GM12878 (cell line): ENCODE results near the gene DUXB. TPM values are rescaled to one million over a fixed set of nuclear protein-coding genes. Genes with fewer than 3 reads are reported as not detected.

Experiments
- ATAC-seq: fragments of 200-7000 bp; cut with Tn5 transposase; 3 replicates; pipeline ENCODE4 v1.9.1; 2020; ENCODE audit warnings: mild to moderate bottlenecking, moderate library complexity
- BruUV-seq: library from RNA; stranded (reverse); fragments of 400-500 nt; replicated peaks from 2 replicates; lab custom pipeline; 2021; lab: Mats Ljungman, UMichigan
- CTCF ChIA-PET: fragments of 300-600 bp; sonication (Branson Sonifier 250); formaldehyde crosslinking; extraction: SDS; loops from one replicate; lab custom pipeline; 2021; ENCODE audit warnings: inconsistent platforms; lab: Yijun Ruan, JAX
- POLR2A ChIA-PET: fragments of 350-600 bp; formaldehyde crosslinking; extraction: SDS; loops from one replicate; lab custom pipeline; 2021; ENCODE audit warnings: inconsistent platforms; lab: Charles Lee
- RAD21 ChIA-PET: fragments of 300-600 bp; sonication (Branson Sonifier 250); formaldehyde crosslinking; loops from one replicate; lab custom pipeline; 2023; ENCODE audit warnings: antibody characterized with exemption; ENCODE audit not compliant: unreplicated experiment; lab: Charles Lee
- SMC1A ChIA-PET: fragments of 300-600 bp; sonication (Branson Sonifier 250); formaldehyde crosslinking; loops from one replicate; lab custom pipeline; 2023; ENCODE audit not compliant: unreplicated experiment, uncharacterized antibody; lab: Charles Lee
- DNase-seq: peaks from one replicate; pipeline ENCODE4 v3.0.0-alpha.2; 2011; ENCODE audit warnings: low read depth, low spot score
- FAIRE-seq: peaks from 3 replicates; lab custom pipeline; 2011; peaks lifted over from hg19 to GRCh38; lab: Jason Lieb, UNC
- H2AFZ ChIP-seq: 2 replicates; pipeline ENCODE4 v1.6.0; 2011; ENCODE audit warnings: low read depth, low read length, control low read depth; ENCODE audit not compliant: control insufficient read depth
- H3K27ac ChIP-seq: 2 replicates; pipeline ENCODE4 v1.5.1; 2011; ENCODE audit warnings: control low read depth; ENCODE audit not compliant: control insufficient read depth, insufficient read depth
- H3K27me3 ChIP-seq, 2 experiments: replicated peaks in 1 of 2; 2 replicates each; pipeline versions ENCODE4 v1.6.0 to v1.6.1; 2011; ENCODE audit warnings: low read length in 1 of 2; ENCODE audit not compliant: control insufficient read depth in 2 of 2, insufficient read depth in 2 of 2
- H3K36me3 ChIP-seq, 2 experiments: 2 replicates each; pipeline ENCODE4 v1.5.1; 2011; ENCODE audit warnings: low read length in 1 of 2; ENCODE audit not compliant: control insufficient read depth in 2 of 2, insufficient read depth in 2 of 2
- H3K4me1 ChIP-seq: 2 replicates; pipeline ENCODE4 v1.6.1; 2011; ENCODE audit warnings: mild to moderate bottlenecking, low read length, moderate library complexity, mixed read lengths; ENCODE audit not compliant: control insufficient read depth, insufficient read depth
- H3K4me2 ChIP-seq: 2 replicates; pipeline ENCODE4 v1.6.0; 2011; ENCODE audit warnings: control low read depth; ENCODE audit not compliant: control insufficient read depth, insufficient read depth
- H3K4me3 ChIP-seq: fragments of 200-600 bp; sonication (generic); 2 replicates; pipeline ENCODE4 v1.5.1; 2016
- H3K79me2 ChIP-seq: 2 replicates; pipeline ENCODE4 v1.6.0; 2011; ENCODE audit warnings: low read length; ENCODE audit not compliant: control insufficient read depth, insufficient read depth
- H3K9ac ChIP-seq: 2 replicates; pipeline ENCODE4 v1.8.0; 2011; ENCODE audit warnings: low read length, control low read depth, mixed read lengths; ENCODE audit not compliant: control insufficient read depth, insufficient read depth
- H3K9me3 ChIP-seq: replicated peaks from 3 replicates; pipeline ENCODE4 v1.5.1; 2011; ENCODE audit warnings: mild to moderate bottlenecking, low read length; ENCODE audit not compliant: control insufficient read depth, insufficient read depth
- H4K20me1 ChIP-seq: 2 replicates; pipeline ENCODE4 v1.6.0; 2011; ENCODE audit not compliant: control insufficient read depth, insufficient read depth
- CBX3 ChIP-seq: fragments of 200-600 bp; sonication (generic); IDR thresholded peaks from 2 replicates; pipeline ENCODE4 v1.6.1; 2016; ENCODE audit warnings: low read depth, borderline replicate concordance
- CHD1 ChIP-seq: IDR thresholded peaks from 2 replicates; pipeline ENCODE4 v1.6.1; 2012; ENCODE audit warnings: low read depth, low read length, improper control_type of control experiment
- CREM ChIP-seq: IDR thresholded peaks from 2 replicates; pipeline ENCODE4 v1.6.1; 2014; ENCODE audit warnings: antibody characterized with exemption, low read depth
- DPF2 ChIP-seq: fragments of 450-650 bp; IDR thresholded peaks from 2 replicates; pipeline ENCODE4 v1.6.1; 2017; ENCODE audit warnings: mild to moderate bottlenecking
- FOS ChIP-seq: IDR thresholded peaks from 3 replicates; pipeline ENCODE4 v1.6.1; 2011; ENCODE audit warnings: borderline replicate concordance; ENCODE audit not compliant: insufficient read length; ENCODE audit errors: extremely low read depth
- IRF4 ChIP-seq: IDR thresholded peaks from 2 replicates; pipeline ENCODE4 v1.6.1; 2011; ENCODE audit warnings: low read depth, low read length
- MYB ChIP-seq: fragments of 150-350 bp; IDR thresholded peaks from 2 replicates; pipeline ENCODE4 v1.6.1; 2014; ENCODE audit warnings: mild to moderate bottlenecking, low read depth, low read length, borderline replicate concordance
- MYC ChIP-seq: IDR thresholded peaks from 2 replicates; pipeline ENCODE4 v1.6.1; 2011; ENCODE audit warnings: mild to moderate bottlenecking, low read length, moderate library complexity, inconsistent platforms; ENCODE audit not compliant: insufficient read depth, insufficient replicate concordance, insufficient read length, severe bottlenecking
- NBN ChIP-seq: fragments of 450-650 bp; IDR thresholded peaks from 2 replicates; pipeline ENCODE4 v1.6.1; 2016
- NFYB ChIP-seq: IDR thresholded peaks from 2 replicates; pipeline ENCODE4 v1.6.1; 2011; ENCODE audit warnings: low read depth, mild to moderate bottlenecking, low read length, improper control_type of control experiment, moderate library complexity; ENCODE audit not compliant: insufficient read depth
- NR2C1 ChIP-seq: fragments of 450-650 bp; IDR thresholded peaks from 2 replicates; pipeline ENCODE4 v1.6.1; 2017; ENCODE audit warnings: antibody characterized with exemption, mild to moderate bottlenecking, moderate library complexity
- PAX5 ChIP-seq: IDR thresholded peaks from 2 replicates; pipeline ENCODE4 v1.6.1; 2011; ENCODE audit warnings: low read depth, low read length, borderline replicate concordance
- SKIL ChIP-seq: fragments of 450-650 bp; IDR thresholded peaks from 2 replicates; pipeline ENCODE4 v1.6.1; 2017; ENCODE audit warnings: mild to moderate bottlenecking, low read depth, inconsistent platforms; ENCODE audit not compliant: poor library complexity, severe bottlenecking
- SMARCA5 ChIP-seq: fragments of 450-650 bp; IDR thresholded peaks from 2 replicates; pipeline ENCODE4 v1.6.1; 2017; ENCODE audit warnings: mild to moderate bottlenecking
- TAF1 ChIP-seq: IDR thresholded peaks from 2 replicates; pipeline ENCODE4 v1.6.1; 2011; ENCODE audit warnings: mild to moderate bottlenecking, low read depth, low read length, borderline replicate concordance
- ZNF217 ChIP-seq: fragments of 450-650 bp; IDR thresholded peaks from 2 replicates; pipeline ENCODE4 v1.6.1; 2017; ENCODE audit warnings: antibody characterized with exemption, mild to moderate bottlenecking
- WGBS: methylation state at CpG from one replicate; pipeline ENCODE4 v1.1.6; 2016; ENCODE audit warnings: low lambda C conversion rate; ENCODE audit not compliant: insufficient replicate concordance, insufficient coverage; ENCODE audit errors: missing lambda C conversion rate; 5-methylcytosine and 5-hydroxymethylcytosine counted together
- in situ Hi-C: fragments of 300-500 bp; cut with MboI; formaldehyde crosslinking; loops from 9 replicates; pipeline ENCODE4 v1.14.3; 2018; ENCODE audit warnings: mixed read lengths
- intact Hi-C: fragments of 100-400 bp; cut with micrococcal nuclease; formaldehyde crosslinking; loops from one replicate; pipeline ENCODE4 v1.14.2; 2022; ENCODE audit not compliant: unreplicated experiment
- polyA plus RNA-seq, 11 experiments: library from polyadenylated mRNA; depleted of rRNA in 4 of 11; unstranded in 6 of 11; stranded (reverse) in 5 of 11; fragments of >200 nt; fragmentation: Nextera tagmentation in 4 of 11; fragmentation: Illumina TruSeq in 1 of 11; extraction: Ambion mirVana in 4 of 11; extraction: Trizol in 1 of 11; gene quantifications; 1 replicate in 1 of 11; 2 replicates in 10 of 11; pipeline versions ENCODE4 v1.2.1 to v1.2.3, GENCODE V29; 2011 to 2016; ENCODE audit warnings: inconsistent platforms in 2 of 11, missing spikeins in 2 of 11, low read depth in 1 of 11
- total RNA-seq, 4 experiments: library from RNA; depleted of rRNA in 3 of 4; stranded (reverse); fragments of >200 nt in 3 of 4; fragmentation: Illumina TruSeq in 1 of 4; extraction: Trizol in 1 of 4; gene quantifications; 2 replicates each; pipeline versions ENCODE4 v1.2.1 to v1.2.3, GENCODE V29; 2013 to 2021
- TF ChIP-seq, protein P1 (sequence below): IDR thresholded peaks from 2 replicates; pipeline ENCODE4 v1.6.1; 2011; ENCODE audit warnings: borderline replicate concordance, low read depth, mild to moderate bottlenecking, moderate library complexity, mixed read lengths, low read length; ENCODE audit not compliant: insufficient read depth; ENCODE audit errors: extremely low read length
- TF ChIP-seq, protein P2 (sequence below): IDR thresholded peaks from 2 replicates; pipeline ENCODE4 v1.6.1; 2011; ENCODE audit warnings: mild to moderate bottlenecking, low read depth, low read length, moderate library complexity; ENCODE audit not compliant: insufficient replicate concordance
- TF ChIP-seq, protein P3 (sequence below): fragments of 150-350 bp; IDR thresholded peaks from 2 replicates; pipeline ENCODE4 v1.6.1; 2014; ENCODE audit warnings: mild to moderate bottlenecking, low read depth, low read length

The DUXB gene
- total and polyA plus RNA-seq, 10 of the 15 experiments (the other 5 are each of a cell fraction or from before 2014, with no cell fraction given), result 0.05 TPM; not detected in 9

DNA sequence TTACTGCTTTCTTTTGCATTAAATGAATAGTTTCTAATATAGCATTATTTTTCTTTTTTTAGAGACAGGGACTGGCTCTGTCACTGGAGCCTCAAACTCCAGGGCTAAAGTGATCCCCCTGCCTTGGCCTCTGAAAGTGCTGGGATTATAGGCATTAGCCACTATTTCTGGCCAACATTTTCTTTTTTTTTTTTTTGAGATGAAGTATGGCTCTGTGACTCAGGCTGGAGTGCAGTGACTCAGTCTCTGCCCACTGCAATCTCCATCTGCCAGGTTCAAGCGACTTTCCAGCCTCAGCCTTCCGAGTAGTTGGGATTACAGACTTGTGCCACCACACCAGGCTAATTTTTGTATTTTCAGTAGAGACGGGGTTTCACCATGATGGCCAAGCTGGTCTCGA is 2.0 kb upstream of the DUXB start:
- in situ Hi-C loops (no loop called here), intact Hi-C loops (no loop called here)
- H3K9me3 ChIP-seq, result no peaks in the 10 kb centered on the region
- no peaks in the 10 kb centered on the region for H3K79me2 ChIP-seq
- no peaks in the 10 kb centered on the region for H3K27me3 ChIP-seq
- ChIA-PET RAD21 (no interaction called here), SMC1A (no interaction called here), CTCF (no interaction called here)
- no TSS peak for BruUV-seq
- FAIRE-seq (no peak), ATAC-seq (no peak)
- H3K4me1 ChIP-seq, result no peaks in the 10 kb centered on the region
- no peak overlapping the region for H3K4me3 ChIP-seq
- H2AFZ ChIP-seq, result no peak overlapping the region
- 32% methylated on average over 4 of the region's 4 CpGs for WGBS
- TF ChIP-seq SKIL (no peak), MYC (no peak), CREM (no peak), DPF2 (no peak), ZNF217 (no peak), SMARCA5 (no peak), MYB (no peak), CHD1 (no peak), TAF1 (no peak), NBN (no peak), FOS (no peak), NR2C1 (no peak), IRF4 (no peak), CBX3 (no peak), NFYB (no peak), PAX5 (no peak)
- TF ChIP-seq, protein P1, sequence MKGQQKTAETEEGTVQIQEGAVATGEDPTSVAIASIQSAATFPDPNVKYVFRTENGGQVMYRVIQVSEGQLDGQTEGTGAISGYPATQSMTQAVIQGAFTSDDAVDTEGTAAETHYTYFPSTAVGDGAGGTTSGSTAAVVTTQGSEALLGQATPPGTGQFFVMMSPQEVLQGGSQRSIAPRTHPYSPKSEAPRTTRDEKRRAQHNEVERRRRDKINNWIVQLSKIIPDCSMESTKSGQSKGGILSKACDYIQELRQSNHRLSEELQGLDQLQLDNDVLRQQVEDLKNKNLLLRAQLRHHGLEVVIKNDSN, result no peak
- TF ChIP-seq, protein P2, sequence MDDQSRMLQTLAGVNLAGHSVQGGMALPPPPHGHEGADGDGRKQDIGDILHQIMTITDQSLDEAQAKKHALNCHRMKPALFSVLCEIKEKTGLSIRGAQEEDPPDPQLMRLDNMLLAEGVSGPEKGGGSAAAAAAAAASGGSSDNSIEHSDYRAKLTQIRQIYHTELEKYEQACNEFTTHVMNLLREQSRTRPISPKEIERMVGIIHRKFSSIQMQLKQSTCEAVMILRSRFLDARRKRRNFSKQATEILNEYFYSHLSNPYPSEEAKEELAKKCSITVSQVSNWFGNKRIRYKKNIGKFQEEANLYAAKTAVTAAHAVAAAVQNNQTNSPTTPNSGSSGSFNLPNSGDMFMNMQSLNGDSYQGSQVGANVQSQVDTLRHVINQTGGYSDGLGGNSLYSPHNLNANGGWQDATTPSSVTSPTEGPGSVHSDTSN, result no peak
- TF ChIP-seq, protein P3, sequence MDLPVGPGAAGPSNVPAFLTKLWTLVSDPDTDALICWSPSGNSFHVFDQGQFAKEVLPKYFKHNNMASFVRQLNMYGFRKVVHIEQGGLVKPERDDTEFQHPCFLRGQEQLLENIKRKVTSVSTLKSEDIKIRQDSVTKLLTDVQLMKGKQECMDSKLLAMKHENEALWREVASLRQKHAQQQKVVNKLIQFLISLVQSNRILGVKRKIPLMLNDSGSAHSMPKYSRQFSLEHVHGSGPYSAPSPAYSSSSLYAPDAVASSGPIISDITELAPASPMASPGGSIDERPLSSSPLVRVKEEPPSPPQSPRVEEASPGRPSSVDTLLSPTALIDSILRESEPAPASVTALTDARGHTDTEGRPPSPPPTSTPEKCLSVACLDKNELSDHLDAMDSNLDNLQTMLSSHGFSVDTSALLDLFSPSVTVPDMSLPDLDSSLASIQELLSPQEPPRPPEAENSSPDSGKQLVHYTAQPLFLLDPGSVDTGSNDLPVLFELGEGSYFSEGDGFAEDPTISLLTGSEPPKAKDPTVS, result no peak
- TF ChIP-seq, all 136 proteins: peak for 0
- Histone ChIP-seq H3K9ac (no peak overlapping the region), H3K36me3 (no peaks in the 10 kb centered on the region), H4K20me1 (no peaks in the 10 kb centered on the region), H3K27ac (no peak overlapping the region), H3K4me2 (no peak overlapping the region)
- DNase-seq, result no peak
- POLR2A ChIA-PET, result no interaction called here
